Measurements from ENCODE around the gene TPM2.

TPM2 gene

DNA sequence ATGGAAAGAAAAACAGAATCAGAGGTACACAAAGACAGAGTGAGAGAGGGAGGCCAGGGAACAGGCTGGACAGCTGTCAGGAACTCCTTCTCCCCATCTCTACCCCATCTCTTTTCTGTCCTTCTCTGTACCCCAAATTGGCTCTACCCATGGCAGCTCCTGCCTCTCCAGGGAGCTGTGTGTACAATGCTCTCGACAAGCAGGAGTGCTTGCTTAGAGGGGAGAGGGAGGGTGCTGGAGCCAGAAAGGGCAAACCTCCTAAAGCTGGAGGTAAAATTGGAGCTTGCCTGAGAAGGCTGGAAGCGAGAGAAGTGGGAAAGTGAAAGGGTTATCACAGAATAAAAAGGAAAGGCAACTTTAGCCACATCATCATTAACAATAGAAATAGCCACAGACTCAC lies 6.4 kb downstream of the TPM2 start:
- H3K27me3 ChIP-seq = peaks cover 4% of the 10 kb centered on the region
- H3K36me3 ChIP-seq = no peaks in the 10 kb centered on the region
- no peaks in the 10 kb centered on the region for H3K9me3 ChIP-seq
- no peaks in the 10 kb centered on the region for H3K4me1 ChIP-seq (ENCODE audit: control insufficient read depth in 1 of 2, insufficient read depth in 1 of 2, low read depth in 1 of 2, low read length in 1 of 2)
- no peak overlapping the region for H3K4me3 ChIP-seq (ENCODE audit: low read depth in 1 of 2, low read length in 1 of 2)
- no peak overlapping the region for H3K27ac ChIP-seq
- no peak for TF ChIP-seq CTCF (IDR thresholded peaks at IDR 0.05)

DNA sequence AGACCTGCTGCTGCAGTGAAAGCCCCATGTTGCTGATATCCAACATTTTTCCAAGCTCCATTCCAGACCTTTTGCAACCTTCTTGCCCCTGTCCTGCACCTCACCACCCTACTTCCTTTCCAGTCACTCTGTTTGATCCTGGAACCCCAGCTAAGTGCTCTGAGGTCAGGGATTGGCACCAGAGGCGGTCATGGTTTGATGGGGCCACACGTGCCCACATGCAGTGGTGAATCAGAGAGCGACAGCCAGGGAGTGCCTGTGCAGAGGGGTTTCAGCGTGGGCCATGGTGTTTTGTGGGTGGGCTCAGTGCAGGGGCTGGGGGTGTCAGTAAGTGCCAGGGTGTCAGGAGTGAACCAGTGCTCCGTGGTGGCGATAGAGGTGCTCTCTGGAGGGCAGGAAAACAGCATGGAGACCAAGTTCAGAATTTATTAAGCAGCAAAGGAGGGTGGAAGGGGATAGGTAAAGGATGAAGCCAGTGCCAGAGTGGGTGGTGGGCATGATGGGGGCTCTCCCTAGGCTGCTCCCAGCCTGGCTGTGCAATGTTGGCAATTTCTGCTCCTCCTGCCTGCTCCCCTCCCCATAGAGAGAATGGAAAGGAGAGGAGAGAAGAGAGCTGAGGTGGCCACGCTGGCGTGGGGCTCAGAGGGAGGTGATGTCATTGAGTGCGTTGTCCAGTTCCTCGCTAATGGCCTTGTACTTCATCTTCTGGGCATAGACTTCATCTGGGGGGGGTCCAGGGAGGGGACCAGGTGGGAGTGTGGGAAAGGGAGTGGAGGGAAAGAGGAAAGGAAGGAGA lies 7.0 kb downstream of the TPM2 start:
- no peaks in the 10 kb centered on the region for H3K4me1 ChIP-seq (ENCODE audit: control insufficient read depth in 1 of 2, insufficient read depth in 1 of 2, low read depth in 1 of 2, low read length in 1 of 2)
- no peak overlapping the region for H3K27ac ChIP-seq
- H3K27me3 ChIP-seq = no peaks in the 10 kb centered on the region
- TF ChIP-seq CTCF (IDR thresholded peaks at IDR 0.05) = no peak
- no peaks in the 10 kb centered on the region for H3K36me3 ChIP-seq
- H3K4me3 ChIP-seq (ENCODE audit: low read depth in 1 of 2, low read length in 1 of 2) = no peak overlapping the region
- H3K9me3 ChIP-seq = no peaks in the 10 kb centered on the region

- Histone ChIP-seq H3K9me3 (no peaks in the 10 kb centered on the region), H3K4me1 (ENCODE audit: control insufficient read depth in 1 of 2, insufficient read depth in 1 of 2, low read depth in 1 of 2, low read length in 1 of 2) (no peaks in the 10 kb centered on the region), H3K27ac (no peak overlapping the region), H3K27me3 (peaks cover 3% of the 10 kb centered on the region), H3K36me3 (no peaks in the 10 kb centered on the region), H3K4me3 (ENCODE audit: low read depth in 1 of 2, low read length in 1 of 2) (no peak overlapping the region)
- TF ChIP-seq CTCF (IDR thresholded peaks at IDR 0.05) = no peak
These were observed 7.7 kb downstream of the TPM2 start for GRCh38 chr9:35682051-35682450.

DNA sequence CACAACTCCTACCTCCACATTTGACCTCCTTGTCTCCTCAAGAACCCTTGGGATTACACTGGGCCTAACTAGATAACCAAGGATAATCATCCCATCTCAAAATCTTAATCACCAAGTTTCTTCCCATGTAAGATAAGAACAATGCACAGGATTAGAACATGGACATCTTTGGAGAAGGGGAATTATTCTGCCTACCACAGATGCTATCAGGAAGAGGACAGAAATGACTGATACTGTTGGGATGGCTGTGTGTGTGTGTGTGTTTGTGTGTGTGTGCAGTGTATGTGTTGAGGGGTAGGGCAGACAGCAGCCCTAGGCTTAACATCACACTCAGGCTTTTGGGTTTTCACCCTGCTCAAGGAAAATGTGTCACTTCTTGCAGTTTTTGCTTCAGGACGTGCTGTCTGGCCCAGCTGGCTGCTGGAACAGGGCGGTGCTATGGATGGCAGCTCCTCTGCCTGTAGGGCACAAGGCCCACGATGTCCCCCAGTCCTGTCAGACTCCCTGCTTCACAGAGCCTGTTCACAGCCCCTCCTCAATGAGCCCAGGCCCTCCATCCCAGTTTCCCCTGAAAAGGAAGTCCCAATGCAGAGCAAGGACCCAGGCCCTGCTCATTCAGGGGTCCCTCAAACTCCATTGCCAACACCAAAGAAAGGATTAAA lies 8.3 kb downstream of the TPM2 start:
- no peaks in the 10 kb centered on the region for H3K4me1 ChIP-seq (ENCODE audit: control insufficient read depth in 1 of 2, insufficient read depth in 1 of 2, low read depth in 1 of 2, low read length in 1 of 2)
- no peaks in the 10 kb centered on the region for H3K9me3 ChIP-seq
- peaks cover 8% of the 10 kb centered on the region for H3K27me3 ChIP-seq

More for the DNA sequence above, 8.3 kb downstream of the TPM2 start:
- no peak overlapping the region for H3K4me3 ChIP-seq (ENCODE audit: low read depth in 1 of 2, low read length in 1 of 2)
- no peak for TF ChIP-seq CTCF (IDR thresholded peaks at IDR 0.05)
- no peak overlapping the region for H3K27ac ChIP-seq
- no peaks in the 10 kb centered on the region for H3K36me3 ChIP-seq
